ENCODE data around the gene DOCK7. TPM values are rescaled to one million over a fixed set of nuclear protein-coding genes. Genes with fewer than 3 reads are reported as not detected.

DOCK7 gene
- total RNA-seq, 2 donors from 2014 or later: 11.5 to 11.8 TPM

DNA sequence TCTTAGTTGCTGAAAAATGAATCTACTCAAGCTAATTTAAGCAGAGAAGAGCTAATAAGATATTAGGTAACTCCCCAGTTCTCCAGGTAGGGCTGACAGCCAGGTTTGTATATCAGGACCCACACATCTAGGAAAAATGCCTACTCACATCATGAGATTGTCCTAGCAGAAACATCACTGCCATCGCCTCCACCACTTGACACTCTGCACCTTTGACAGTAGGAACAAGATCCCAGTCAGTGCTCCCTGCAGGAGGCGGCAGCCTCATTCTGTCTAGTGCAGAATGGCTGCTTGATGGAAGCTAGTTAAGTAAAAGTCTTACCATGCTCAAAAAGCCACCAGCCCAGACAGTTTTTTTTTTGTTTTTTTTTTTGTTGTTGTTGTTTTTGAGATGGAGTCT, 282.9 kb downstream of the DOCK7 start:
- H3K27me3 Mint-ChIP-seq: no peaks in the 10 kb centered on the region
- H3K4me1 Mint-ChIP-seq (ENCODE audit: low read depth in 2 of 2): no peaks in the 10 kb centered on the region
- DNase-seq (ENCODE audit: low spot score): no peak
- H3K36me3 Mint-ChIP-seq: no peaks in the 10 kb centered on the region
- H3K9me3 Mint-ChIP-seq: no peaks in the 10 kb centered on the region
- no peak for ATAC-seq
- H3K4me3 Mint-ChIP-seq: no peak overlapping the region
- H3K27ac Mint-ChIP-seq: no peak overlapping the region

Other genes with a start within 250 kb of the DOCK7 start
- gene ANGPTL3, start 90.9 kb downstream of the DOCK7 start, total RNA-seq: not detected
- gene ATG4C, start 95.7 kb upstream of the DOCK7 start, total RNA-seq: 10 to 100 TPM in 1 of 2 donors, 1 to 10 TPM in 1; 9.2 to 10.6 TPM